AML-193 (cell line): ENCODE measurements around the gene KRTAP26-1.

Source experiments
- DNase-seq, 2 experiments: peaks; one replicate each; lab custom pipeline; 2025; lab: John Stamatoyannopoulos, UW

Gene KRTAP26-1

GRCh38 chr21:30271156-30271555, 49.0 kb downstream of the KRTAP26-1 start:
- DNase-seq = no peak

GRCh38 chr21:30269803-30270530, 50.1 kb downstream of the KRTAP26-1 start:
- no peak for DNase-seq
